GM18502 (cell line): Measurements from ENCODE around the gene AK3.

Experiments
- ATAC-seq: cut with Tn5 transposase; IDR thresholded peaks from one replicate; pipeline ENCODE4 v1.9.1; 2021; ENCODE audit warnings: mild to moderate bottlenecking; ENCODE audit not compliant: unreplicated experiment, poor library complexity

The AK3 gene

DNA sequence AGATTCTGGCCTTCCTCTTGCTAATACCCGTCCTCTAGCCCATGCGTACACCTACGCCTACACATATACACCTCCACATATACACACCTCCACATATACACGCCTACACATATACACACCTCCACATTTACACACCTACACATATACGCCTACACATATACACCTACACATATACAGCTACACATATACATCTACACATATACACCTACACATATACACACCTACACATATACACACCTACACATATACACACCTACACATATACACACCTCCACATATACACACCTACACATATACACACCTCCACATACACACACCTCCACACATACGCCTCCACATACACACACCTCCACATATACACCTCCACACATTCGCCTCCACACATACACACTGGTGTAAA lies 27.2 kb downstream of the AK3 start:
- no peak for ATAC-seq

DNA sequence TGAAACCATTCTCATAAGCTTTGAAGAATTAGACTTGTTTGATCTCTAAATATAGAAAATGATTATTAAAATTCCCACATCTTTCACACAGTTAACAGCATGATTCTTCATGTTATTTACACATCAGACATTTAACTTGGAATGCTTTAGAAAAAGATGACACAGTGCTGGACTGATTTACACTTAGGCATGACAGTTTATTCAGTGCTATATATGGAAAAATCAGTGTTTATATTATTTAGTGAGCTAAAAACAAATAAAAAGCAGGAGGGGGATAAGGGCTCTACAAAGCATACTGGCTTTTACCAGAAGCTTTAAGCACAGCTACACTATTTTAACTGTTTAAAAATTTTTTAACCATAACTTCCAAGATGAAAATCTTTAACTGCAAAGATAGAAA lies 31.6 kb downstream of the AK3 start:
- ATAC-seq = no peak

- ATAC-seq = no peak
Observed at GRCh38 chr9:4706971-4707622, 33.9 kb downstream of the AK3 start.

DNA sequence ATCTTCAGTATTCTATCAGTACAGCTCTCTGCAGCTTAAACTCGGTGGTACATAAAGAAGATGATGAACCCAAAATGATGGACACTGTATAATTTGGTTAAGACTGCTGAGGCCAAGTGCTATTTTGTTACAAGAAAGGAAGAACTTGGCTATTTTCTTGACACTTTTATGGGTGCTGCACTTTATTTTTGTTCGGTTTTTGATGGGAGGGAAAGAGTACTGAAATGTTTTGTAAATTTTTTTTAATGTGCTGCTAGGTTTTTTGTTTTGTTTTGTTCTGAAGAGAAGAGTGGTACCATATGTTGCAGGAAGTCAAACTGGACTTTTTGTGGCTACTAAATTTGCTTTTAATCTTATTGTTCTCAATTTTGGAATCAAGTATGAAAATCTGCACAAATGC lies 35.0 kb downstream of the AK3 start:
- ATAC-seq = no peak

DNA sequence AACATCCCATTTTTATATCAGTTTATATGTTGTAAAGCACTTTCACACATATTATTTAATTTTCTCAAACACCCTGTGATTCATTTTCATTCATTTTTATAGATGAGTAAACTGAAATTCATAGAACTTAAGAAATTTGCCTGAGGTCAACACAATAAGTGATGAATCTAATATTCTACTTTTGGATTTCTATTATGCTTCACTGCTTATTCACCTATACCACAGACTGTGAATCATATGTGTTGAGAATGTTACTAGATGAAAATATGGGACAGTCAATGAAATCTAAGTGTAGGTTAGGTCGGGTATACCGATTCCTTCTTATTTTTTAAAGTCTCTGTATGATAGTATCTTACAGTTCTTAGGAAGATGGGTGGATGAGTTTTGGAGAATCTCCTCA lies 36.9 kb downstream of the AK3 start:
- ATAC-seq = no peak

DNA sequence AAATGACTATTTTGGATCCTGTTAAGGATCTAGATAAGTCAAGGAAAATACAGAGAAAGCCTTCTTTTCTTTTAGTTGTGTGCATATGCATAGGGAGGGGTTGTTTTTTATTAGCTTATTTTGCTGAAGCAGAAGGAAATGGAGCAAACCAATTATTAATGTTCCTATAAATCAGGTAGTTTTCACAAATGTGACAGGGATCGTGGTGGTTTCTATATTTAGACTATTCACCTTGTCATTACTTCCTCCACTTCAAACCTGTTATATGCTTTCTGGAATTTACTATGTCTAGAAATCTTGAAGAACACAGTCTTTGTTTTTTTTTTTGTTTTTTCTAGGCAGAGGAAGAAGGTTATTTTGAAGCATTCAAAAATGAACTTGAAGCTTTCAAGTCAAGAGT lies 39.5 kb downstream of the AK3 start:
- ATAC-seq = no peak

DNA sequence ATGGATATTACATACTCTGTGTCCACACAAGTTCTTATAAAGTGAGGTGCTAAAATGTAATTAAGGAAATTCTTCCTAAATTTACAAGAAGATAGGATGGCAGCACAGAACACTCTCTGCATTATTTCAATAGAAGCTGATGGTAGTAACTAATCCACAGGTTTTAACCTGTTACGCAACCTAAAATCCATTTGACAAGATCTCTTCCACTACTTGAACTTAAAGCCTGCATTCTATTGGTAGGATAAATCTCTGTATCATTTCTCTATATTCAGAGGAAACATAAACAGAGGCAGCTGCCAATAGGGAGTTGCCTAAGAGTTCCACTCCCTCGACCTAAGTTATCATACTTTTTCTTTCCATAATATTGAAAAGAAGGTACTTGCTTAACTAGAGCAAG lies 40.1 kb downstream of the AK3 start:
- ATAC-seq = no peak

DNA sequence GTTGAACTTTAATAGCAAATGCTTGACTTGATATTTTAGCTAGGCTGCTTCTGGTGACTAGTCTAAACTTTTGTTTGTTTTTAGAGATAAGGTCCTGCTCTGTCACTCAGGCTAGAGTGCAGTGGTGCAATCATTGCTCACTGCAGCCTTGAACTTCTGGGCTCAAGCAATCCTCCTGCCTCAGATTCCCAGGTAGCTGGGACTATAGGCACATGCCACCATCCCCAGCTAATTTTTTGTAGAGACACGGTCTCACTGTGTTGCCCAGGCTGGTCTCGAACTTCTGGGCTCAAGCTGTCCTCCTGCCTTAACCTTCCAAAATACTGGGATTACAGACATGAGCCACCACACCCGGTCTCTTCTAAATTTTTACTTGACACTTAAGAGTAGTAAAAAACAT lies 40.9 kb downstream of the AK3 start:
- ATAC-seq = no peak

- no peak for ATAC-seq
Observed at GRCh38 chr9:4691795-4692194, 49.2 kb downstream of the AK3 start.

DNA sequence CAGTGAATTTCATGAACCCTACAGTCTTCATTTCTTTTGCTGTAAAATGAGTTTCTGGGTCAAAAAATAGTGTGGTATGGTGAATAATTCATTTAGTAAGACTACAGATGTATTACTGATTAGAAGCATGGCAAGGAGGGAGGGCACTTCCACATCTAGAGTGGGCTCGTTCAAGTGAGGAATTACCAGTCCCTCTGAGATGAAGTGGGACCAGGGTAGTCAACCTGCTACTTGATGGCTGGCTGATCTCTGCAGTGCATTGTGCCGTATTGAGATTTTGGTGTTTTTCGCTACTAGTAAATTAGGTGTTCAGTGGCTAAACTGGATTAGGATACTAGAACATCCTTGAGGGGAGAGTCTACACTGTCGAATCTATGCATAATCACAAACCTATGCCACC lies 50.9 kb downstream of the AK3 start:
- peak; percentile 64 for ATAC-seq

DNA sequence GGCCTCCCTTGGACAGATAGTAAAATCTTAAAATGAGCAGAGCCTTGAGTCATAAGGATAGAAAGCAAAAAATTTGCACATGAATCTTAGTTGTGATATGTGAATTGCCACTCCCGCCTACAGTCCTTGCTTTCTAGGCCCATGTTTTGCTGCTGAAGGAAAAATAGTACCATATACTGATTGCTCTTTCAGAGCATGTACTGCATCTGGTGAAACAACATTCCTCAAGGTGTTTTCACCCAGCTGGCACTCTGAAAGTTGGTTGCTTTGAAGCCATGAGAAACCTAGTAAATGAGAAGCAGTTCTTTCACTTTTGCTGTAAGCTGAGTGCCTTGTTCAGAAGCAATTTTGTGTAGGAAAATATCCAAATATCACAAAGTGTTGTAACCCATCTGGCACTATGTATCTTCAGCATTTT lies 51.3 kb downstream of the AK3 start:
- ATAC-seq = peak; percentile 72

- ATAC-seq = no peak
Observed at GRCh38 chr9:4689021-4689420, 52.0 kb downstream of the AK3 start.

DNA sequence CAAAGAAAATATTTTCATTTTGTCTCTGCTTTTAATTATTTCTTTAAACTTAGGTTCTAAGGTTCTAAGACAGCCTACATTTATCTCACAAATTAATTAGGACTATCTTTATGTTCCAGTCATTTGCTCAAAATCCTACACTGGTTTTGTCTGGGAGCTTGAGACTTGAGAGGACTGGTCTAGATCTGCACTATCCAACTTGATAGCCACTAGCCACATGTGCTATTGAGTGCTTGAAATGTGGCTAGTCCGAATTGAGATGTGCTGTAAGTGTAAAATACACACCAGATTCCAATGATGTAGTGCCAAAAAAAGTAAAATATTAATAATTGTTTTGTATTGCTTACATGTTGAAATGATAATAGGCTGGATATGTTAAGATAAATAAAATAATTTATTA lies 54.4 kb downstream of the AK3 start:
- no peak for ATAC-seq

DNA sequence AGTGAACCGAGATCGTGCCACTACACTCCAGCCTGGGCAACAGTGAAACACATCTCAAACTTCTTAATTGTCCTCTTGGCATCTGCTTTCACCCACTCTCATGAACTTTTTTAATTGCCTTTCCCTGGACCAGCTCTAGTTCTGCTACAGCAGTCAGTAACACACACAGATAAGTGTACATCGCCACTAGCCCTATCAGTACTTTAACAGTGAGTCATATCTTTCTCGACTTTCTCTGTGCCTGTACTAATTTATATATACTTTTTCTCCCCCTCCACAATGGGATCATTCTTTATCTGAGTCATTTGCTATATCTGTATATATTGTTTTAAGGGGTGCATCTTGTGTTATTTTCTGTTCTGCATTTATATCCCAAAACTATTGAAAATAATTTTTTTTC lies 54.9 kb downstream of the AK3 start:
- no peak for ATAC-seq

- no peak for ATAC-seq
Observed at GRCh38 chr9:4684820-4685219, 56.2 kb downstream of the AK3 start.

DNA sequence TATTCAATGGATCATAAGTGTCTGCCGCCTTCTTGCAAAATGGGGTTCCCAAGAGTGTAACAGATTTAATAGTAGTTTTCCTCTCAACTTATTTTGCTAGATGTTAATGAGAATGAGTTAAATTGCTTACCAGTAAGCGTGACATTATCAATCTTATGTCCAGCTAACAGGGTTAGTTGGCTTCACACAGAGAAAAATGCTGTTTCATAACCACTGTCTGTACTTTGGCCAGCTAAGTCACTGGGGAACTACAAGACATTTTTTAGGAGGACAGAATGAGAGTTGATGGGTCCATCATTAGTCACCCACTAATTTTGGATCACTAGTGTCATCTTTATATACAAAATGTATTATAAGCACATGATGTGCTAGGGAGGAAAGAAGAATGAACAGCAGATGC lies 60.3 kb downstream of the AK3 start:
- no peak for ATAC-seq

DNA sequence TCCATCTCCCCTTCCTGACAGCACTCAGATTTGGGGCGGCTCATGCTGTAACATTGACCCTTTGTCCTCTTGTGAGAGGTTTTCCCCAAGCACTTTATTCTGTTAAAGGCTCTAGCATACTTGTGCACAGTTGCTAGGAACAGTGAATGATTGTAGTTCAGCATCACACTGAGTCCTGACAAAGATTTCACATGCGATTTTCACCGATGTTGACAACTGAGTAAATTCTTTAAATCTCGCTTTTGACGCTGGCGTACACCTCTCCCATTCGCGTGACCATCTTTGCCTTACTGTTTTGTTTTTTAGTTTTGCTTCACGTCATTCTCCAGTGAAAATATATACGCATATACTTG lies 60.9 kb downstream of the AK3 start:
- no peak for ATAC-seq

DNA sequence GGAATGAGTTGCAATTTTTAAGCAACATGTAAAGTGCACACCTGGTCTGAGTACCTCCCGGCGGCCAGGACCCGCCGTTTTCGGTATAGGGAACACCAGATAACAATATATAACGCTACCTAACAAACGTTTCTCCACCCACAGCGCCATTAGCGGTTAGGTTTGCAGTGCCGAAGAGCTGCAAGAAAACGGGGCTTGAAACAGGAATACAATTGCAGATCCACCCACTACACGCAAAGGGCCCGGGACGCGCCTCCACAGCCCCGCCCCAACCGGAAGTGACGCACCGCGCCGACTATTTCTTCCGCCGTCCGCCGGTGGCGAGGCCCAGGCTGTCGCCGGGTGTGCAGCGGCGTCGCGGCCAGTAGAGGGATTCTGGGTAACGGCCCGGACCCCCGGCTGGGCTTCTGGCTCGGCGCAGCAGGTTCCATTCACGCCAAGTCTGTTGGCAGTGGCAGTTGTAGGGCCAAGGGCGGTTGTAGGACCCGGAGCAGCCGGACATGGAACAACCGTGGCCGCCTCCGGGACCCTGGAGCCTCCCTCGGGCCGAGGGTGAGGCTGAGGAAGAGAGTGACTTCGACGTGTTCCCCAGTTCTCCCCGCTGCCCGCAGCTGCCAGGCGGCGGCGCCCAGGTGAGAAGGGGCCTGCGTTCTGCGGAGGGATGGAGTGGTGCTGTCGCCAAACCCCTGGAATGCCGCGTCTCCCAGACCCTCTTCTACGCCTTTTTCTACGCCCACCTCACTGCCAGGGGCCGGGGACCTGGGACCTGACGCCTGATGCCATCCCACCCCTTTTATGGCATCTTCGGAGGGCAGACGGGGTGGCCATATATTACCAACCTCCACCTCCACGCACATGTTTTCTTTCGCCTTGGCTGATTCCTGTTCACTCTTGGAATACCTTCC lies 61.5 kb downstream of the AK3 start, which contains the start of gene CDC37L1:
TSS of gene CDC37L1 (plus strand) at position 302 of the 905 bp plus-strand sequence. CDS start at position 501, 199 bp downstream.
- peak; percentile 97 for ATAC-seq

DNA sequence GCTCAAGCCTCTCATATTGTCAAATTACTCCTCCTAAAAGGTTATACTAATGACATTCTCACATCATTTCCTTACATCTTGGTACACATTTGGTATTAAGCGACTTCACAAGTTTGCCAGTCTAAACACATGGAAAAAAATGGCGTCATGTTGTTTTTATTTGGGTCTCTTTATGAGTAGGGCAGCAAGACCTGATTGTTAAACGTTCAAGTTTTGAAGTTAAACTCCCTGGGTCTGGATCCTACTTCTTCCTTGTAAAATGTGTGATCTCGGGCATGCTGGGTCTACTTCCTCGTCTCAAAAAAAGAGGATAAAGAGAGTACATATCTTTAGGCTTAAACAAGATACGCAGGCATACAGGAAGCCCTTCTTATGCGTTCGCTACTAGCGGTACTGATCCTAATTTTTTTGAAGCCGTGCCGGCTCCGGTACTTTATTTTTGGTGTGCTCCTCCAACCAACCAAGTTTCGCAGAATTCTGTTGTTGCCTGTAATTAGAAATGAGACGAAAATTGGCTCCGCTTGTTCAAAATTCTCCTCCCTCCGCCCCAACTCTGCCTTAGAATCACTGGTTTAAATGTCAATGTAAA lies 62.2 kb downstream of the AK3 start:
- ATAC-seq = peak; percentile 27

- ATAC-seq = no peak
Observed at GRCh38 chr9:4677392-4677791, 63.6 kb downstream of the AK3 start.

GRCh38 chr9:4674783-4675182 lies 66.2 kb downstream of the AK3 start:
- ATAC-seq = no peak
